HG03460 (cell line): Measurements from ENCODE around the gene RAP1GDS1.
"Not testable (repeated sequence)": the region's sequence is repeated elsewhere in the genome, so short reads cannot be mapped to it uniquely, and the experiment has no call there.

Experiments used
- ATAC-seq: cut with Tn5 transposase; IDR thresholded peaks from one replicate; pipeline ENCODE4 v1.9.1; 2021; ENCODE audit not compliant: unreplicated experiment

Gene RAP1GDS1

DNA sequence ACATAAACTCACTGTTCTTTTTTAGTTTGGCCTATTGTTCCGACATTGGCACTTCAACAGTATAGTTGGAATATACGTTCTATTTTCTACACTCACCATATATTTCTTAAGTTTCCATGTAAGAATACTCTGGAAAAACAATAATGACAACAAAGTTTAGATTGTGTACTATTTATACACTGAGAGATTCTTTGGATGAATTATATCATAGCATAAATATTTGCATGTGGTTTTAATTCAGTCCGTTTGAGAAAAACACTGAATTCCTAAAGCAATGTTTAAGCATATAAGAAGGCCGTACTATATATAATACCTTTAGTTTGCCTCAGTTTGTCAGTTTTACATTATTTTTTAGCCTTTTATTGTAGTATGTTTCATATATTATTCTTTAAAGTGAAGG lies 82.4 kb downstream of the RAP1GDS1 start:
- ATAC-seq: no peak

DNA sequence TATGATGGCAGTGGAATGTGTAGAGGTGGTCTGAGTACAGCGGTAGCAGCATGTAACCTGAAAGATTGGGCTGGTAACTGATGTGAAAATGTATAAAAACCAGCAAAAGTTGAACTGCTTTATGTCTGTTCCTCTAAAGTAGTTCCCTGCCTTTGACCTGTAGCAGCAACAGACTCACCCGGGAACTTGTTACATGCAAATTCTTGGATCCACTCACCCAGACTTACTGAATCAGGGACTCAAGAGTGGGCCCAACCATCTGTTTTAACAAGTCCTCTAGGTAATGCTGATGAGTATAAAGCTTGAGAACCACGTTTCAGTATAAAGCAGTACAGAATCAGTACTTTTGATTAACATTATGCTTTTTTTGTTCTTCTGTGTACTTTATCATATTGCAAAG lies 84.7 kb downstream of the RAP1GDS1 start:
- no peak for ATAC-seq

- ATAC-seq: no peak
These were observed 91.2 kb downstream of the RAP1GDS1 start for GRCh38 chr4:98352396-98352795.

GRCh38 chr4:98352940-98353339 lies 91.8 kb downstream of the RAP1GDS1 start:
- no peak for ATAC-seq

DNA sequence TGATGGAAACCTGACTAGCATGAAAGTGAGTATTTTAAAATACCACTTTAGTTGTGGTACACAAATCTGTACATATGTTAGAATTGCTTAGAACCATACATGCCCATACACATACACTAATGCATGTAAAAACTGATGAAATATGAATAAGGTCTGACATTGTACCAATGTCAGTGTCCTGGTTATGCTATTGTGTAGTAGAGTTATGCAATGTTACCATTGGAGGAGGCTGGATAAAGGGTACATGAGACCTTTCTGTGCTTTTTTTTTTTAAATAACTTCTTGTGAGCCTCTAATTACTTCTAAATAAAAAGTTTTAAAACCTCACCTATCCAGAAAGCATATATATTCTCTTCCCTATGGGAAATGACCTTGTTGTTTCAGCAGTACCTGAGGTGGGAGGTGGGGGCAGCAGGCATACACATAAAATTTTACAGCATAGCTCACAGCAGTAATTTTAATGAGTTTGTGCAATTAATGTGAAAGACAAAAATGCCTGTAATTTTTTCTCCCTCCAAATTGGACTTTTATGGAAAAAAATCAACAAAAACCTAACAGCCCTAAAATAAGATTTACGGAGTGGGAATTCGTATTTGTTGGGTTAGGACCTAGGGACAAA lies 97.6 kb downstream of the RAP1GDS1 start:
- no peak for ATAC-seq

- ATAC-seq: no peak
These were observed 98.5 kb downstream of the RAP1GDS1 start for GRCh38 chr4:98359646-98360045.

GRCh38 chr4:98363431-98363830 lies 102.2 kb downstream of the RAP1GDS1 start:
- no peak for ATAC-seq

- not testable (repeated sequence) for ATAC-seq
These were observed 105.1 kb downstream of the RAP1GDS1 start for GRCh38 chr4:98366275-98366674.

DNA sequence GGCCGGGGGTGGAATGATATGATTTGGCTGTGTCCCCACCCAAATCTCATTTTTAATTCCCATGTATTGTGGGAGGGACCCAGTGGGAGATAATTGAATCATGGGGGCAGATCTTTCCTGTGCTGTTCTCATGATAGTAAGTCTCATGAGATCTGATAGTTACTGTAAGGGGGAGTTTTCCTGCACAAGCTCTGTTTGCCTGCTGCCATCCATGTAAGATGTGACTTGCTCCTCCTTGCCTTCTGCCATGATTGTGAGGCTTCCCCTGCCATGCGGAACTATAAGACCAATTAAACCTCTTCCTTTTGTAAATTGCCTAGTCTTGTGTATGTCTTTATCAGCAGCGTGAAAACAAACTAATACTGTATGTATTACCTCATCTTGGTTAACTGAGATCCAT lies 106.8 kb downstream of the RAP1GDS1 start:
- not testable (repeated sequence) for ATAC-seq

- ATAC-seq: no peak
These were observed 108.1 kb downstream of the RAP1GDS1 start for GRCh38 chr4:98369322-98369721.

DNA sequence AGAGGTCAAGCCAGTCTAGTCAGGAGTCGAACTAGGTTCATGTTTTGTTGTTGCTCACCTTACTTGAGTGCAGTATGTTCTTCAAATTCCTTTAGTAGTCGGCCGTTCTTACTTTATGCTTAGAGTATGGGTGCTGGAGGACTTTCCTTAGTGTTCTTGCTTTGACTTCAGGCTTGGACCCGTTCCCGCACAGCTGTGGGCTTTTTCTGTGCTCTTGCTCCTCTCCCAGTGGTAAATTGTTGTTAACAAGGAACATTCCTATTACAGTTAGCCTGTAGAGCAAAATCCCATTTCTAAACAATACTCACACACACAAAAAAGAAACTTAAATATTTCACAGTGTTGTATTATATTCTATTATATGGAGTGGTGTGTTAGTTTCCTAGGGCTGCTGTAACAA lies 113.5 kb downstream of the RAP1GDS1 start:
- no peak for ATAC-seq

DNA sequence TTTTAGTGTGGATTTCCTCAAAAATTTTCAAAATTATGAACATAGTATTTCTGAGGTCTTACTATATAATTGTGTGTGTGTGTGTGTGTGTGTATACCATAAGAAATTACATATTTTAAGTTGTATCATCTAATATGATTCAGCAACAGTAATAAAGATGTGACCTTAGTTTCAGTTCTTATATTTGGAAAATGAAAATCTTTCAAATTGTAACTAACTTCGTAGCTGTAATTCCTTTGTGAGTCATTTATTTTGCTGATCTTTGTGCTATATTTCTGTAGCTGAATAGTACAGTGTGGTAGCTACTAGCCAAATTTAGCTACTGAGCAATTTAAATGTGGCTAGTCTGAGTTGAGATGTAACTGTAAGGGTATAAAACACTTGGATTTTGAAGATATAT lies 116.4 kb downstream of the RAP1GDS1 start:
- ATAC-seq: no peak

GRCh38 chr4:98381306-98381705 lies 120.1 kb downstream of the RAP1GDS1 start:
- no peak for ATAC-seq

- peak; percentile 75 for ATAC-seq
These were observed 122.4 kb downstream of the RAP1GDS1 start for GRCh38 chr4:98383431-98384106.

DNA sequence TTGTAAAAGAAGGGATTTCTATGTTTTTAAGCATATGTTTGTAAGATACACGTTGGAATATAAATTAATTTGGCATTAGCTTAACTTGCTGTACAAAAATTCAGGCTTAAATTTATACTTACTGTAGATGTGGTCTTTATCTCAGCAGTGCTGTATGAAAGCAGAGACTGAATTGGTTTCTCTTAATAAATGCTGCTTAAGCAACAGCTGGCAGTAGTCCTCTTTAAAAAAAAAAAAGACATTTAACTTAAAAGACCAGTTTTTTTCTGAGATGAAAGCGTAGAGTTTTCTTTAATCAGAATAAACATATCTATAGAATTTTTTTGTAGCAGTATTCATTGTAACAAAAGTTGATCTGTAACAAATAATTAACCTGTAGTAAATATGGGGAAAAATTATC lies 124.6 kb downstream of the RAP1GDS1 start:
- no peak for ATAC-seq

- no peak for ATAC-seq
These were observed 126.3 kb downstream of the RAP1GDS1 start for GRCh38 chr4:98387345-98388026.

- no peak for ATAC-seq
These were observed 132.9 kb downstream of the RAP1GDS1 start for GRCh38 chr4:98394134-98394533.

DNA sequence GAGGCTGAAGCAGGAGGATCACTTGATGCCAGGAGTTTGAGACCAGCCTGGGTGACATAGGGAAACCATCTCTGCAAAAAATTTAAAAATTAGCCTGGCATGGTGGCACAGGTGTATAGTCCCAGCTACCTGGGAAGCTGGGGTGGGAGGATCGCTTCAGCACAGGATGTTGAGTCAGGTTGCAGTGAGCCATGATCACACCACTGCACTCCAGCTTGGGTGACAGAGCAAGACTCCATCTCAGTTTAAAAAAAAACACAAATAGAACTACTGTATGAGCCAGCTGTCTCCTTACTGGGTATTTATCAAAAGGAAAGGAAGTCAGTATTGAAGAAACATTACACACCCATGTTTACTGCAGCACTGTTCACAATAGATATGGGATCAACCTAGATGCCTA lies 138.7 kb downstream of the RAP1GDS1 start:
- ATAC-seq: no peak

DNA sequence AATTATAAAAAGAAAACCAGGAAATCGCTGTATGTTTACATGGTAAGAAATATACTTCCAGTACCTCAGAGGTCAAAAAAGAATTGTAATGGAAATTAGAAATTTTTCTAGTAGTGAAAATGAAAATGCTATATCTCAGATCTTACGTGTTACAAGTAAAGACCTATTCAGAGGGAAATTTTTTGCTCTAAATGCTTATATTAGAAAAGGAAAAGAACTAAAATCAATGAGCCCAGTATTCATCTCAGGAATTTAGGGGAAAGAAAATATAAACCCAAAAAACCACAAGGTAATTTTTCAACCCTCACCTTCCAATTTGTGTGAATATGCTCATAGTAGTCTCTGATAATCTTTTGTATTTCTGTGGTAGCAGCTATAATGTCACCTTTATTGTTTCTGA lies 145.6 kb downstream of the RAP1GDS1 start:
- ATAC-seq: peak; percentile 56

GRCh38 chr4:98411731-98412130 lies 150.5 kb downstream of the RAP1GDS1 start:
- no peak for ATAC-seq

DNA sequence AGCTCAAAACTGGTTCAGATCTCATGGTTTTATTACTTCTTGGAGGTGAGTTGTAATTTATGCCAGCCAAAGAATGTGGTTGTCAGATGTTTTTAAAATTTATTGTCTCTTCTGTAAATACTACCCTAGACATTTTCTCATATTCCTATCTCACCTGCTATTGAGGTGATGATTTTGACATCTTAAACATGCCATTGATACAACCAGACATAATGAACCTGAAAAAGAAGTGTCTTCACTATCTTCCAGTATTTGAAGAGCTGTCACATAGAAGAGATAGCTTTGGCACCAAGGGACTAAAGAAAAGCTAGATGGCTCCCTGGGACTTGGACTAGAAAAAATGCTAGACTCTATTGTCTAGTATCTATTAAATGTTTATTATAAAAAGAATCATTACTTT lies 155.7 kb downstream of the RAP1GDS1 start:
- ATAC-seq: no peak

GRCh38 chr4:98420151-98420550 lies 159.0 kb downstream of the RAP1GDS1 start:
- not testable (repeated sequence) for ATAC-seq
